ENCODE data around the gene ZDBF2.
"Not testable (repeated sequence)": the region's sequence is repeated elsewhere in the genome, so short reads cannot be mapped to it uniquely, and the experiment has no call there.

The ZDBF2 gene

GRCh38 chr2:206324869-206325268 is 50.4 kb downstream of the ZDBF2 start:
- DNase-seq: no peak

GRCh38 chr2:206328974-206329373 is 54.5 kb downstream of the ZDBF2 start:
- DNase-seq: no peak

- DNase-seq: peak; percentile 29
These were observed 62.4 kb downstream of the ZDBF2 start for GRCh38 chr2:206336861-206337260.

GRCh38 chr2:206337956-206338355 is 63.5 kb downstream of the ZDBF2 start:
- DNase-seq: no peak

- DNase-seq: no peak
These were observed 66.9 kb downstream of the ZDBF2 start for GRCh38 chr2:206341396-206341795.

GRCh38 chr2:206343144-206343543 is 68.7 kb downstream of the ZDBF2 start:
- no peak for DNase-seq

- DNase-seq: no peak
These were observed 69.4 kb downstream of the ZDBF2 start for GRCh38 chr2:206343816-206344215.

GRCh38 chr2:206345606-206346005 is 71.1 kb downstream of the ZDBF2 start:
- no peak for DNase-seq

GRCh38 chr2:206349375-206349774 is 74.9 kb downstream of the ZDBF2 start:
- DNase-seq: no peak

GRCh38 chr2:206352571-206352970 is 78.1 kb downstream of the ZDBF2 start:
- no peak for DNase-seq

- DNase-seq: no peak
These were observed 79.2 kb downstream of the ZDBF2 start for GRCh38 chr2:206353685-206354084.

GRCh38 chr2:206354129-206354528 is 79.7 kb downstream of the ZDBF2 start:
- no peak for DNase-seq

GRCh38 chr2:206356840-206357239 is 82.4 kb downstream of the ZDBF2 start:
- not testable (repeated sequence) for DNase-seq

GRCh38 chr2:206360840-206361239 is 86.4 kb downstream of the ZDBF2 start:
- DNase-seq: not testable (repeated sequence)

- DNase-seq: no peak
These were observed 87.1 kb downstream of the ZDBF2 start for GRCh38 chr2:206361407-206362045.
